ENCODE measurements around the gene COX20. TPM values are rescaled to one million over a fixed set of nuclear protein-coding genes. Genes with fewer than 3 reads are reported as not detected.
"Not testable (repeated sequence)": the region's sequence is repeated elsewhere in the genome, so short reads cannot be mapped to it uniquely, and the experiment has no call there.

The COX20 gene
- total RNA-seq, 4 donors from 2014 or later, result 15.6 to 33.5 (median 28.2) TPM

GRCh38 chr1:244830639-244831038 lies 4.8 kb upstream of the COX20 start:
- no peak for DNase-seq
- no peaks in the 10 kb centered on the region for H3K9me3 ChIP-seq

DNA sequence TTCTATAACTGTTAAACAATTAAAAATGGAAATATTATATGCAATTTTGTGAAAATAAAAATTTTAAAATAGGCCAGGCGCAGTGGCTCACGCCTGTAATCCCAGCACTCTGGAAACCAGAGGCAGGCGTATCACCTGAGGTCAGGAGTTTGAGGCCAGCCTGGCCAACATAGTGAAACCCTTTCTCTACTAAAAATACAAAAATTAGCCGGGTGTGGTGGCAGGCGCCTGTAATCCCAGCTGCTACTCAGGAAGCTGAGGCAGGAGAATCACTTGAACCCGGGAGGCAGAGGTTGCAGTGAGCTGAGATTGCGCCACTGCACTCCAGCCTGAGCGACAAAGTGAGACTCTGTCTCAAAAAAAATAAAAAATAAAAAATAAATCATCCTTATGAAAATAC lies 2.2 kb upstream of the COX20 start:
- H3K27ac ChIP-seq, result peak overlapping the region; percentile 95 to 100 (median 100)
- not testable (repeated sequence) for DNase-seq

More at GRCh38 chr1:244830639-244831038, 4.8 kb upstream of the COX20 start:
- TF ChIP-seq POLR2A (IDR thresholded peaks at IDR 0.05), result no peak
- TF ChIP-seq, protein P1, sequence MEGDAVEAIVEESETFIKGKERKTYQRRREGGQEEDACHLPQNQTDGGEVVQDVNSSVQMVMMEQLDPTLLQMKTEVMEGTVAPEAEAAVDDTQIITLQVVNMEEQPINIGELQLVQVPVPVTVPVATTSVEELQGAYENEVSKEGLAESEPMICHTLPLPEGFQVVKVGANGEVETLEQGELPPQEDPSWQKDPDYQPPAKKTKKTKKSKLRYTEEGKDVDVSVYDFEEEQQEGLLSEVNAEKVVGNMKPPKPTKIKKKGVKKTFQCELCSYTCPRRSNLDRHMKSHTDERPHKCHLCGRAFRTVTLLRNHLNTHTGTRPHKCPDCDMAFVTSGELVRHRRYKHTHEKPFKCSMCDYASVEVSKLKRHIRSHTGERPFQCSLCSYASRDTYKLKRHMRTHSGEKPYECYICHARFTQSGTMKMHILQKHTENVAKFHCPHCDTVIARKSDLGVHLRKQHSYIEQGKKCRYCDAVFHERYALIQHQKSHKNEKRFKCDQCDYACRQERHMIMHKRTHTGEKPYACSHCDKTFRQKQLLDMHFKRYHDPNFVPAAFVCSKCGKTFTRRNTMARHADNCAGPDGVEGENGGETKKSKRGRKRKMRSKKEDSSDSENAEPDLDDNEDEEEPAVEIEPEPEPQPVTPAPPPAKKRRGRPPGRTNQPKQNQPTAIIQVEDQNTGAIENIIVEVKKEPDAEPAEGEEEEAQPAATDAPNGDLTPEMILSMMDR (IDR thresholded peaks at IDR 0.05), result no peak
- Histone ChIP-seq H3K27ac (no peak overlapping the region), H3K4me3 (no peak overlapping the region), H3K36me3 (no peaks in the 10 kb centered on the region), H3K4me1 (peaks cover 0 to 4% (median 2%) of the 10 kb centered on the region in 4 donors), H3K27me3 (no peaks in the 10 kb centered on the region)

GRCh38 chr1:244833734-244834542 lies 1.5 kb upstream of the COX20 start:
- peaks cover 0 to 24% (median 4%) of the 10 kb centered on the region in 4 donors for H3K4me1 ChIP-seq
- H3K27ac ChIP-seq, result peak overlapping the region; percentile 95 to 100 (median 100)
- peaks cover 0 to 4% (median 0%) of the 10 kb centered on the region in 3 donors for H3K36me3 ChIP-seq
- TF ChIP-seq POLR2A (IDR thresholded peaks at IDR 0.05), result peak; percentile 17 to 34
- TF ChIP-seq, protein P1 (IDR thresholded peaks at IDR 0.05), result peak in 5 of 6 experiments; percentile 30 to 53 (median 42)
- DNase-seq, result peak; percentile 54 to 78 (median 64)
- peak overlapping the region; percentile 63 to 87 (median 70) for H3K4me3 ChIP-seq
- no peaks in the 10 kb centered on the region for H3K9me3 ChIP-seq
- H3K27me3 ChIP-seq, result no peaks in the 10 kb centered on the region

More for the DNA sequence above, 2.2 kb upstream of the COX20 start:
- H3K27me3 ChIP-seq, H3K9me3 ChIP-seq, H3K36me3 ChIP-seq: not testable (repeated sequence)
- Histone ChIP-seq H3K4me3 (peak overlapping the region in 3 of 4 donors; percentile 63 to 87 (median 69)), H3K4me1 (peaks cover 0 to 17% (median 4%) of the 10 kb centered on the region in 4 donors)

DNA sequence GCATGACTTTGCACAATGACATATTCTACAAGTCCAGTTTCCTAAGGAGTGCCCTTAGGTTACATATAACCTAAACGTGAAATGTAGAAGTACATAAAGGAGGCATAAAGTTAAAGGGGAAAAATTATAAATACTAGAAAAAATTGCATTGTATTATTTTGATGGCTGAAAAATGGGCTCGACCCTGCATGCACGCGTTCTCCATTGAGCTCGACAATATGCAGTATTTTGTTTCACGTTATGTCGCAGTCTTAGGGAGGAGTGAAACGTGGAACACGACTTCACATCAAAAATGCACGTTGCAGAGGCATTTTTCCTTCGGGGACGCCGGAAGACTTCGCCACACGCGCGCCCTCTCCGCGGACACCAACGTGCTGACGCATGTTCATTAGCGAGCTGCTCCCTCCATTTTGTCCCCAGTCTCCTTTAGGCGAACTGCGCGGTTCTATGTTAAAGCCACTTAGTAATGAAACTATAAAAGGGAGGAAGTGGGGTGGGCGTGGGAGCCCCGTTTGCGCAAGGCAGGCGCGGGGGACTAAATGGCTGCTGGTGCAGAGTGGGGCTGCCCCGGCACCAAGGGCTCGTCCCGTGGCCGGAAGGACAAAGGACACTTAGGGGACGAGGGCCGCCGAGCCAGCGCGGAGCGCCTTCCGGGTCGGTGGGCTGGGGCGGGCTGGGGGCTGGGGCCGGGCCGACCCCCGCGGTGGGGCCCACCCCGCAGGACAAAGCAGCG lies 749 bp upstream of the COX20 start:
- Histone ChIP-seq H3K27me3 (no peaks in the 10 kb centered on the region), H3K36me3 (peaks cover 0 to 8% (median 0%) of the 10 kb centered on the region in 3 donors), H3K9me3 (no peaks in the 10 kb centered on the region), H3K27ac (peak overlapping the region; percentile 95 to 100 (median 100)), H3K4me3 (peak overlapping the region; percentile 63 to 87 (median 70)), H3K4me1 (peaks cover 0 to 31% (median 4%) of the 10 kb centered on the region in 4 donors)
- peak in 1 of 2 donors; percentile 66 for TF ChIP-seq POLR2A (IDR thresholded peaks at IDR 0.05)
- TF ChIP-seq, protein P1 (IDR thresholded peaks at IDR 0.05), result no peak
- peak in 2 of 3 donors; percentile 91 to 97 for DNase-seq

DNA sequence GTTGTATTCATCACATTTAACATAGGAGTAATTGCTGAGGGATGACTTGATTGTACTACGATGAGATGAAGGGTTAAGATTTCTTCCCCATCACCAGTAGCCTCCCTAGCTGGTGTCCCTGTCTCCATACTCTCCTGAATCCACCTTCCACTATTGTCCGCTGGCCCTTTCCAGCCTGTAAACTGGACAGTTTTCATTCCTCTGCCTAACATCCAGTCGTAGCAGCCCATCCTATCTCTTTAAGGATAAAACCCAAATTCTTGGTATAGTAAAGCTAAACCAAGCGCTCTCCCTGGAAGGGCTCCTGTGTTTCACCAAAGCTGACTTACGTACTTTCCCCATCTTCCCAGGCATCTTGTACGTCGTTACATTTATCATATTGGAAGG lies 670 bp downstream of the COX20 start:
- TF ChIP-seq POLR2A (IDR thresholded peaks at IDR 0.05), result no peak
- TF ChIP-seq, protein P1 (IDR thresholded peaks at IDR 0.05), result no peak
- H3K9me3 ChIP-seq, result no peaks in the 10 kb centered on the region
- peak overlapping the region; percentile 95 to 100 (median 100) for H3K27ac ChIP-seq
- peak overlapping the region; percentile 63 to 87 (median 70) for H3K4me3 ChIP-seq
- peaks cover 0 to 17% (median 0%) of the 10 kb centered on the region in 3 donors for H3K36me3 ChIP-seq
- peaks cover 0 to 43% (median 4%) of the 10 kb centered on the region in 4 donors for H3K4me1 ChIP-seq
- no peak for DNase-seq
- no peaks in the 10 kb centered on the region for H3K27me3 ChIP-seq
